AG09309 (cell line): ENCODE results near the gene UQCRQ.

Experiments used
- DNase-seq: peaks from one replicate; pipeline ENCODE4 v3.0.0-alpha.2; 2010; ENCODE audit warnings: low read depth
- H3K4me3 ChIP-seq: 2 replicates; pipeline ENCODE4 v1.5.1; 2011; ENCODE audit warnings: mild to moderate bottlenecking, low read depth, low read length, moderate library complexity; ENCODE audit not compliant: control insufficient read depth
- CTCF ChIP-seq: IDR thresholded peaks from 2 replicates; pipeline ENCODE4 v1.5.1; 2011; ENCODE audit warnings: mild to moderate bottlenecking, low read depth, low read length, inconsistent platforms; ENCODE audit not compliant: insufficient read depth, control insufficient read depth; ENCODE audit errors: missing control alignments

UQCRQ gene

DNA sequence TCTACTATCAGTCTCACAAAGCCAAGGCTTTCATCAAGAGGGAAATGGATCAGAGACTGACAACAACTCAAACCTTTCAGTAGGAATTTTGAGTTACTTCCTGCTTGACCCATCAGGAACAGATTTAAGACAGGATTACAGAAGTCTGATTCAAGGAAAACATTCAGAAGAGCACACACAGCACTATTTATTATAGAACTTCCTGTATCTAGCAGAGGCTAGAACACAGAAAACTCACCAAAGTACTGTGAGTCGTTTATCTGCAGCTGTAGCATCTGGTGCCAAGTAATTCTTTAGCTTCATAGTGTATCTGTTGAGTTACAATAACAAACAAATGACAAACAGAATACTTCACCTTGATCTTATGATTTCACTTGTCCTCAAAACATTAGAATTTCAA lies 20.8 kb downstream of the UQCRQ start:
- DNase-seq, result no peak
- no peak for TF ChIP-seq CTCF
- no peak overlapping the region for H3K4me3 ChIP-seq

- TF ChIP-seq CTCF, result no peak
- no peak for DNase-seq
- no peak overlapping the region for H3K4me3 ChIP-seq
Observed at GRCh38 chr5:132889501-132889900, 23.1 kb downstream of the UQCRQ start.

DNA sequence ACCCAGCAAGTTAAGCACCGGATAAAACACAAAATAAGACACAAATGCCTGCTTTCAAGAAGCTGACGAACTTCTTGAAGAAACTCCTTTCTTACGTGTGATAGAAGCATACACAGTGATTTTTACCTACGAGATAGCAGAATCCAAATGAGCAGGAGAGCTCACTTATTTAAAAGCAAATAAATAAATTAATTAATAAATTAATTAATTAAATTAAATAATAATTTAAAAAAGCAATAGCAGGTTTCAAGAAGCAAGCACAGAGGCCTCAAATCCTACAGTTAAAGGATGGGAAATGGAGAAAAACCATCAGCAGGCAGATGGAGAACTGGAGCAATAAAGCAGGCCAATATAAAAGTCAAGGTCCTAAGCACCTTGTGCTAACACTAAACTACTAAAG lies 24.4 kb downstream of the UQCRQ start:
- DNase-seq, result no peak
- H3K4me3 ChIP-seq, result no peak overlapping the region
- no peak for TF ChIP-seq CTCF

- DNase-seq, result no peak
- H3K4me3 ChIP-seq, result no peak overlapping the region
- TF ChIP-seq CTCF, result no peak
Observed at GRCh38 chr5:132895719-132896305, 29.4 kb downstream of the UQCRQ start.

DNA sequence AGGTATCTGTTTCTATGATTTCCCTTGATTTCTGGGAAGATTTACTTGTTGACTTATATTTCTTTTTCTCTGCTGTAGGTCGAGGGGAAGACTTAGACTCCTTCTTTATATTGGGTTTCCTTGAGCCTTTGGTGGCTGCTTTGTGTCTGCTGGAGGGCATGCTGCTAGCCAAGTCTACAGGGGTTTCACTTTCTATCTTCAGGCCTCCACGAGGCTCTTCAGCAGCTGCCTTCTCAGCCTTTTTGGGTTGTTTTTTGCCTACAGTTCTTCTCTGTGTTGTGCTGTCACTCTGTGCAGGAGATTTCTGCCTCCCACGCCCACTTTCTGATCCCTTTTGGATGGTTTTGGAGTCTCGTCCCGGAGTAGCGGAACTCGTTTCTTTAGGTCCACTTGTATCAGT lies 30.2 kb downstream of the UQCRQ start:
- DNase-seq, result no peak
- TF ChIP-seq CTCF, result no peak
- no peak overlapping the region for H3K4me3 ChIP-seq

DNA sequence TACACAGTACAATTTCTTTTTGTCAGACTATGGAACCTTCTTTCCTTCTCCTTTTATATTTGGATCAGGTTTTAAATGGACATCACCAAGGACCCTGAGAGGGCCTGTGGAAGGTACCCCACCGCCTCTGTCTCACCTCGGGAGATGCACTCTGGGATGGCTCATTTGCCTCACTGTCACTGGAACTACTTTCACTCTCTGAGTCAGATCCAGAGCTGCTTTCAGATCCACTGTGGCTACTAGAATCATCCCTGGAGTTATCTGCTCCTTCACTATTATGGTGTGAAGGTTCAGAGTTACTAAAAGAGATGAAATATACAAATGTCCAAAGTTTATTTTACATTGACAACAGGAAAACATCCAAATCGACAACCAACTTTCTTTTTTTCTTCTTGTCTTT lies 31.7 kb downstream of the UQCRQ start:
- no peak for TF ChIP-seq CTCF
- no peak for DNase-seq
- H3K4me3 ChIP-seq, result no peak overlapping the region

DNA sequence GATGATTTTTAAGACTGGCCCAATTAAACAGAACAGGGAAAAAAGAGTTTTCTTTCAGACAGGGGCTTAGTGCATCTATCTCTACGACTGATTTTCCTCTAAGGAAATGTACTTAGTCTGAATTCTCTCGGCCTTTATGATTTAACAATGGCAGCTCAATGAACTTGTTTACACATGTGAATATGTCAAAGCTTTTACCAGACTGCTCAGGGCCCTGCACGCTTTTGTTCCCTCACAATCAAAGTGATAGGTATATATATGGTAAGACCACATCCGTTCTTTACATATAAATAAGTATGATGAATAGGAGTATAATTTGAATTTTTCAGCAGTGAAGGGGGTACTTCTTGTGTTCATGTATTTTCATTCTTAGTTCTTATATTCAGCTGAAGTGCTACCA lies 34.6 kb downstream of the UQCRQ start:
- TF ChIP-seq CTCF, result no peak
- no peak for DNase-seq

More for the DNA sequence above, 34.6 kb downstream of the UQCRQ start:
- H3K4me3 ChIP-seq, result no peak overlapping the region
